Hepatocyte (in vitro differentiated cells): ENCODE measurements around the gene SRPRA.

Experiments used
- EZH2 ChIP-seq: fragments of 200-600 bp; sonication (generic); IDR thresholded peaks from 2 replicates; pipeline ENCODE4 v1.6.1; 2016; ENCODE audit warnings: antibody characterized with exemption, mild to moderate bottlenecking, borderline replicate concordance
- EZH2phosphoT487 ChIP-seq: fragments of 200-600 bp; sonication (generic); IDR thresholded peaks from one replicate; pipeline ENCODE4 v1.6.1; 2018; ENCODE audit warnings: antibody characterized with exemption, mild to moderate bottlenecking, low read depth, moderate library complexity; ENCODE audit not compliant: unreplicated experiment, severe bottlenecking
- TF ChIP-seq, protein P1 (sequence below): fragments of 200-600 bp; sonication (generic); IDR thresholded peaks from 2 replicates; pipeline ENCODE4 v1.5.1; 2016; ENCODE audit warnings: antibody characterized with exemption, mild to moderate bottlenecking; ENCODE audit not compliant: poor library complexity

DNA sequence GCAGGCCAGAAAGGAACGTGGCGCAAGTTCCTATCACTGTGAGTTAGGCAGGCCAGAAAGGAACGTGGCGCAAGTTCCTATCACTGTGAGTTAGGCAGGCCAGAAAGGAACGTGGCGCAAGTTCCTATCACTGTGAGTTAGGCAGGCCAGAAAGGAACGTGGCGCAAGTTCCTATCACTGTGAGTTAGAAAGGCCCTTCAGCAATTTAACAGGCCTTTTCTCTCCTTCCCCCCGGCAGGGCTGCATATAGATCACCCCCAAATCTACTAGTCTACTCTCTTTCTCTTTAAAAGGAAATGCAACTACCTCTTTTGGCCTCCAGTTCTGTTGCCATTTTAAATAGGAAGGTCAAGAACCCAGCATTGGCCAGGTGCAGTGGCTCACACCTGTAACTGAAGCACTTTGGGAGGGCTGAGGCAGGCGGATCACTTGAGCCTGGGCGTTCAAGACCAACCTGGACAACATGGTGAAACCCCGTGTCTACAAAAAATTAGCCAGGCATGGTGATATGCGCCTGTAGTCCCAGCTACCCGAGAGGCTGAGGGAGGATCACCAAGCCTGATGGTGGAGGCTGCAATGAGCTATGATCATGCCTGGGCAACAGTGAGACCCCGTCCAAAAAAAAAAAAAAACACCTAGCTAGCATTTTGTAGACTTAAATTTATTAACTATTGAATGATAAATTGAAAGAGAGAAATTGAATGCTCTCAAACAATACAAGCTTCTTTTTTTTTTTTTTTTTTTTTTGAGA is 42.2 kb downstream of the SRPRA start:
- TF ChIP-seq EZH2 (no peak), EZH2phosphoT487 (no peak)
- TF ChIP-seq, protein P1, sequence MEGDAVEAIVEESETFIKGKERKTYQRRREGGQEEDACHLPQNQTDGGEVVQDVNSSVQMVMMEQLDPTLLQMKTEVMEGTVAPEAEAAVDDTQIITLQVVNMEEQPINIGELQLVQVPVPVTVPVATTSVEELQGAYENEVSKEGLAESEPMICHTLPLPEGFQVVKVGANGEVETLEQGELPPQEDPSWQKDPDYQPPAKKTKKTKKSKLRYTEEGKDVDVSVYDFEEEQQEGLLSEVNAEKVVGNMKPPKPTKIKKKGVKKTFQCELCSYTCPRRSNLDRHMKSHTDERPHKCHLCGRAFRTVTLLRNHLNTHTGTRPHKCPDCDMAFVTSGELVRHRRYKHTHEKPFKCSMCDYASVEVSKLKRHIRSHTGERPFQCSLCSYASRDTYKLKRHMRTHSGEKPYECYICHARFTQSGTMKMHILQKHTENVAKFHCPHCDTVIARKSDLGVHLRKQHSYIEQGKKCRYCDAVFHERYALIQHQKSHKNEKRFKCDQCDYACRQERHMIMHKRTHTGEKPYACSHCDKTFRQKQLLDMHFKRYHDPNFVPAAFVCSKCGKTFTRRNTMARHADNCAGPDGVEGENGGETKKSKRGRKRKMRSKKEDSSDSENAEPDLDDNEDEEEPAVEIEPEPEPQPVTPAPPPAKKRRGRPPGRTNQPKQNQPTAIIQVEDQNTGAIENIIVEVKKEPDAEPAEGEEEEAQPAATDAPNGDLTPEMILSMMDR: no peak
